K562 (cell line): ENCODE results near the gene ZNF266. TPM values are rescaled to one million over a fixed set of nuclear protein-coding genes. Genes with fewer than 3 reads are reported as not detected.
A peak's percentile ranks its signal among the peaks of the same experiment; 100 is the strongest.

Experiments
- CHAMP1 ChIP-seq: fragments of 450-650 bp; IDR thresholded peaks from 2 replicates; pipeline ENCODE4 v1.6.1; 2016; ENCODE audit warnings: mild to moderate bottlenecking
- E2F8 ChIP-seq: fragments of 450-650 bp; IDR thresholded peaks from 2 replicates; pipeline ENCODE4 v1.7.1; 2018; ENCODE audit warnings: mild to moderate bottlenecking, low read depth; ENCODE audit not compliant: partially characterized antibody
- JUN ChIP-seq, 2 experiments: sonication (generic) in 1 of 2; formaldehyde crosslinking in 1 of 2; IDR thresholded peaks; 2 replicates each; pipeline versions ENCODE4 v1.6.1 to v1.8.0; 2012 to 2022; ENCODE audit warnings: borderline replicate concordance in 2 of 2, mild to moderate bottlenecking in 2 of 2, improper control_type of control experiment in 1 of 2, low read depth in 1 of 2, low read length in 1 of 2, missing genetic modification reagents in 1 of 2
- NFIC ChIP-seq: fragments of 450-650 bp; IDR thresholded peaks from 2 replicates; pipeline ENCODE4 v1.6.1; 2017; ENCODE audit warnings: mild to moderate bottlenecking, inconsistent platforms
- NR2C2 ChIP-seq, 2 experiments: fragments of 200-800 bp in 1 of 2; sonication (Bioruptor generic) in 1 of 2; sonication (generic) in 1 of 2; formaldehyde crosslinking in 1 of 2; IDR thresholded peaks; 2 replicates each; pipeline versions ENCODE4 v1.6.1 to v1.8.0; 2016 to 2022; ENCODE audit warnings: mild to moderate bottlenecking in 1 of 2, missing compliant biosample characterization in 1 of 2, missing genetic modification characterization in 1 of 2, missing genetic modification reagents in 1 of 2
- RBM22 ChIP-seq: fragments of 200-400 bp; formaldehyde crosslinking; IDR thresholded peaks from 2 replicates; pipeline ENCODE4 v1.6.1; 2018; ENCODE audit warnings: low read length, low read depth; ENCODE audit not compliant: poor library complexity, severe bottlenecking
- SIN3B ChIP-seq: fragments of 450-650 bp; IDR thresholded peaks from 2 replicates; pipeline ENCODE4 v1.6.1; 2017; ENCODE audit warnings: low read depth, mild to moderate bottlenecking, moderate library complexity
- TRIM25 ChIP-seq: fragments of 450-650 bp; IDR thresholded peaks from 2 replicates; pipeline ENCODE4 v1.7.0; 2016; ENCODE audit warnings: borderline replicate concordance
- YY1 ChIP-seq, 3 experiments: IDR thresholded peaks; 2 replicates each; pipeline ENCODE4 v1.6.1; 2011; ENCODE audit warnings: low read length in 2 of 3, mild to moderate bottlenecking in 2 of 3, moderate library complexity in 2 of 3, borderline replicate concordance in 1 of 3, control low read depth in 1 of 3, low read depth in 1 of 3; ENCODE audit not compliant: insufficient read depth in 3 of 3, insufficient replicate concordance in 2 of 3, control insufficient read depth in 1 of 3, insufficient read length in 1 of 3; ENCODE audit errors: extremely low read depth in 1 of 3
- ZBTB1 ChIP-seq: sonication (generic); formaldehyde crosslinking; IDR thresholded peaks from 2 replicates; pipeline ENCODE4 v1.8.1; 2023; ENCODE audit warnings: missing genetic modification reagents, low read depth, mild to moderate bottlenecking, borderline replicate concordance
- ZBTB8A ChIP-seq: fragments of 450-650 bp; IDR thresholded peaks from 2 replicates; pipeline ENCODE4 v1.6.1; 2018; ENCODE audit warnings: mild to moderate bottlenecking, moderate library complexity; ENCODE audit not compliant: partially characterized antibody
- ZNF134 ChIP-seq: fragments of 250-450 bp; sonication (Bioruptor Pico); conservative IDR thresholded peaks from 2 replicates; pipeline ENCODE4 v1.4.0; 2020
- ZNF23 ChIP-seq: fragments of 250-450 bp; sonication (Bioruptor Pico); IDR thresholded peaks from 2 replicates; pipeline ENCODE4 v1.4.0; 2020; ENCODE audit warnings: mild to moderate bottlenecking
- ZNF280B ChIP-seq: fragments of 250-450 bp; sonication (Bioruptor Pico); IDR thresholded peaks from 2 replicates; pipeline ENCODE4 v1.5.1; 2021; ENCODE audit warnings: mild to moderate bottlenecking
- ZNF316 ChIP-seq: fragments of 450-650 bp; IDR thresholded peaks from 2 replicates; pipeline ENCODE4 v1.6.1; 2016
- ZNF408 ChIP-seq: fragments of 250-450 bp; sonication (Bioruptor Pico); IDR thresholded peaks from 2 replicates; pipeline ENCODE4 v1.4.0; 2020; ENCODE audit warnings: low read depth, mild to moderate bottlenecking, moderate library complexity
- polyA plus RNA-seq, 8 experiments: library from polyadenylated mRNA; depleted of rRNA in 4 of 8; stranded (reverse) in 5 of 8; unstranded in 3 of 8; fragments of >200 nt; fragmentation: Nextera tagmentation in 2 of 8; fragmentation: Illumina TruSeq in 1 of 8; extraction: Ambion mirVana in 2 of 8; extraction: Trizol in 1 of 8; gene quantifications; 2 replicates each; pipeline versions ENCODE4 v1.2.1 to v1.2.3, GENCODE V29; 2011 to 2014; ENCODE audit warnings: inconsistent platforms in 1 of 8, missing spikeins in 1 of 8
- total RNA-seq, 7 experiments: library from RNA; depleted of rRNA in 6 of 7; stranded (reverse); fragments of >200 nt in 6 of 7; fragmentation: Illumina TruSeq in 2 of 7; extraction: Trizol in 2 of 7; gene quantifications; 2 replicates each; pipeline versions ENCODE4 v1.2.1 to v1.2.3, GENCODE V29; 2011 to 2021; ENCODE audit warnings: low replicate concordance in 1 of 7

The ZNF266 gene
- total and polyA plus RNA-seq, 9 of the 15 experiments (the other 6 are each of a cell fraction or from before 2014, with no cell fraction given): 5.9 to 40.9 (median 20.3) TPM

DNA sequence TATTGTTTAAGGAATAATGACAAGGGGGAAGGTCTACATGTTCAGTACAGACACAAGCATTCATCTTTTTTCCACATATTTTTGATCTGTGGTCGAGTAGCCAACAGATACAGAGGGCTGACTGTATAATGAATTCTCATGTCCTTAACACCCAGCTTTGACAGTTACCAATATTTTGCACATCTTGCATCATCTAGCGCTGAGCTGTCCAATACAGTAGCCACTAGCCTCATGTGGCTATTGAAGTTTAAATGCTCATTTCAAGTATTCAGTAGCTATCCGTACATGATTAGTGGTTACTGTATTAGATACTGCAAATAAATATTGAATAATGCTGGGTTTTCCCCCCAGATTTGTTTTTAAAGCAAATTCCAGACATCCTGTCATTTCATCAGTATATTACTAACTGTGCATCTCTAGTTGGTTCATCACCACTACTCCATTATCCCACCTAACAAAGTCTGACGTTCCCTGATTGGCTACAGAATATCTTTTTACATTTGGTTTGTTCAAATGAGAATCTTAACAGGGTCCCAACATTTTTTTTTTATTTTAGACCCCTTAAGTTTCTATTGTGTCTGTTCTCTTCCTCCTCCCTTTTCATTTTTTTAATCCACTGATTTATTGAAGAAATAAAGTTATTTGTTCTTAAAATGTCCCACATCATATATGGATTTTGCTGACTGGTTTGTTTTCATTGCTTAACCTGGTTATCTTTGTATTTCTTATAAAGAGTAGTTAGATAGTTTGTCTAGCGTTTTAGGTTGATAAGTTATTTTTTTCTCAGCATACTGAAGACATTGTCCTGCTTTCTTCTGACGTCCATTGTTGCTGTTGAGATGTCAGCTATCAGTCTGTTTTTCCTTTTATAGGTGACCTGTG, 64.4 kb downstream of the ZNF266 start (continued):
- TF ChIP-seq ZNF280B (CRISPR knock-in tag) (no peak), TRIM25 (no peak), SIN3B (no peak), YY1 (IDR thresholded peaks at IDR 0.05; ENCODE audit: borderline replicate concordance in 1 of 3, control insufficient read depth in 1 of 3, extremely low read depth in 1 of 3, insufficient read depth in 3 of 3, insufficient read length in 1 of 3, insufficient replicate concordance in 2 of 3, low read depth in 1 of 3, low read length in 2 of 3) (no peak), ZNF134 (CRISPR knock-in tag) (no peak), ZNF23 (no peak), ZBTB1 (CRISPR knock-in tag) (no peak), NR2C2 (CRISPR knock-in tag; IDR thresholded peaks at IDR 0.05) (no peak), NR2C2 (tag; IDR thresholded peaks at IDR 0.05) (no peak), NFIC (no peak), RBM22 (no peak), E2F8 (no peak), ZBTB8A (no peak), CHAMP1 (no peak), ZNF408 (CRISPR knock-in tag) (no peak), JUN (IDR thresholded peaks at IDR 0.05; ENCODE audit: borderline replicate concordance, low read depth, low read length) (no peak), JUN (CRISPR knock-in tag; IDR thresholded peaks at IDR 0.05; ENCODE audit: borderline replicate concordance) (no peak), ZNF316 (peak; percentile 91)
